ENCODE measurements around the gene CREBRF.
"Not testable (repeated sequence)": the region's sequence is repeated elsewhere in the genome, so short reads cannot be mapped to it uniquely, and the experiment has no call there.

CREBRF gene

DNA sequence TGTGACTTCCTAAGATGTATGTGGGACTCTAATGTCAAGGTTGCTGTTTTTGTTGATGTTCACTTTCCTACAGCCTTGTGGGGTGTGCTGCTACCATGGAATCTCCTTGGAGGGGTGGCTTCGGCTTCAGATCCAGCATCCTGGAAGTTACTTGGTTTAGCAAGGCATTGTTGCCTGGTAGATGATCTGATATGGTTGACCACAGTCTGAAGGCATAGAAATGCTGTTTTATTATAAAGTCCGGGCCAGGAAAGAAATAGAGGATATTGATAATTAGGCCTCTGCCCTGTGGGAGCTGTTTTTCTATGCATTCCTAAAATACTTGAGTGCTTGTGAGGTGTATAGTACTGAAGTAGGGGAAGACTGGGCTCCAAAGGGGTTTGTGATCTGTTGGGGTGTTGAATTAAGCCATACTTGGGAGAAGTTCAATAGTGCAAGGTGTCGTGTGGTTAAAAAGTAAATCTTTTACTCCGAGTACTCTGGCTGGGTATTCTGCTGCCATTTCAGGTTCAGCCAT, 27.3 kb upstream of the CREBRF start:
- H3K4me2 ChIP-seq (ENCODE audit: insufficient read depth, low read length, poor library complexity, severe bottlenecking): no peak overlapping the region
- no peak overlapping the region for H3K27ac ChIP-seq (replicated peaks; ENCODE audit: low read length)
- H4K91ac ChIP-seq (ENCODE audit: low read depth, low read length, poor library complexity): no peak overlapping the region
- no peaks in the 10 kb centered on the region for H3K79me1 ChIP-seq (ENCODE audit: low read depth, low read length)
- H3K27me3 ChIP-seq (ENCODE audit: control insufficient read depth in 3 of 3, insufficient read depth in 3 of 3, low read depth in 1 of 3, low read length in 3 of 3): no peaks in the 10 kb centered on the region
- H2AK5ac ChIP-seq (ENCODE audit: low read depth, low read length): no peak overlapping the region
- H3K4me1 ChIP-seq (ENCODE audit: control insufficient read depth in 2 of 2, insufficient read depth in 1 of 2, low read depth in 1 of 2, low read length in 2 of 2): peaks cover 0 to 8% of the 10 kb centered on the region in 2 donors
- H3K4me3 ChIP-seq (ENCODE audit: low read length in 2 of 2): no peak overlapping the region
- no peak overlapping the region for H3K9ac ChIP-seq (ENCODE audit: low read depth, low read length, poor library complexity)
- no peak overlapping the region for H3K14ac ChIP-seq (ENCODE audit: low read length)
- H3K36me3 ChIP-seq (replicated peaks in 1 of 2; ENCODE audit: control insufficient read depth in 2 of 2, insufficient read depth in 2 of 2, low read length in 2 of 2): peaks cover 0 to 14% of the 10 kb centered on the region in 2 donors
- no CpG with 5 or more reads among the region's 4 CpGs for WGBS, 2 donors (ENCODE audit: extremely low coverage in 2 of 2, insufficient read length in 2 of 2, insufficient replicate concordance in 1 of 2)
- H2BK15ac ChIP-seq (ENCODE audit: low read length): no peak overlapping the region
- no peak overlapping the region for H2AFZ ChIP-seq (ENCODE audit: low read length)
- H2BK5ac ChIP-seq (ENCODE audit: low read length): no peak overlapping the region
- H3K9me3 ChIP-seq (replicated peaks in 1 of 2; ENCODE audit: control insufficient read depth in 2 of 2, insufficient read depth in 1 of 2, low read depth in 1 of 2, low read length in 2 of 2): no peaks in the 10 kb centered on the region
- no peak for DNase-seq (ENCODE audit: low spot score)
- H3K23ac ChIP-seq (ENCODE audit: low read depth, low read length, poor library complexity): no peak overlapping the region
- H2BK12ac ChIP-seq (ENCODE audit: low read length): no peak overlapping the region
- H3K4ac ChIP-seq (ENCODE audit: low read length): no peak overlapping the region
- no peak overlapping the region for H4K8ac ChIP-seq (ENCODE audit: low read depth, low read length)
- no peak overlapping the region for H3K18ac ChIP-seq (ENCODE audit: low read length)
- H2BK120ac ChIP-seq (ENCODE audit: low read depth, low read length): no peak overlapping the region

DNA sequence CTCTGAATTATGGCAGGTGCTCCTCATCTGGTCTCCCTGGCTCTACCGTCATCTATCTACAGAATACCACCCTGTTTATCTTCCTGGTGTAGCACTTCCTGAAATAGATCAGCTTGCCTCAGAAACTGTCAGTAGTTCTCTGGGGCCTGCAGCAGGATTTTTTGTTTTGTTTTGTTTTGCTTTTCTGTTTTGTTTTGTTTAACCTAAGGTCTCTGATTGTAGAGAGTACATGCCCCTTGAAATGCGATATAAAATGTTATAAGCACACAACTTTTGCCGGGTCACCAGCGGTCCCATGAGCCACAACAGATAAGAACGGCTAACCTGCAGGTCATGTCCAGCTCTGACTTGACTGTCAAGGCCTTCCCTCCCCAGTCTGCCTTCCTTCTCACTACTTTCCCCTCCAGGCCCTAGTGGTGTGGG, 26.6 kb upstream of the CREBRF start:
- Histone ChIP-seq H3K14ac (ENCODE audit: low read length) (no peak overlapping the region), H2AK5ac (ENCODE audit: low read depth, low read length) (no peak overlapping the region), H3K9me3 (replicated peaks in 1 of 2; ENCODE audit: control insufficient read depth in 2 of 2, insufficient read depth in 1 of 2, low read depth in 1 of 2, low read length in 2 of 2) (no peaks in the 10 kb centered on the region), H3K23ac (ENCODE audit: low read depth, low read length, poor library complexity) (no peak overlapping the region), H3K79me1 (ENCODE audit: low read depth, low read length) (no peaks in the 10 kb centered on the region), H3K36me3 (replicated peaks in 1 of 2; ENCODE audit: control insufficient read depth in 2 of 2, insufficient read depth in 2 of 2, low read length in 2 of 2) (peaks cover 1 to 18% of the 10 kb centered on the region in 2 donors), H3K9ac (ENCODE audit: low read depth, low read length, poor library complexity) (no peak overlapping the region), H2BK120ac (ENCODE audit: low read depth, low read length) (no peak overlapping the region), H2BK5ac (ENCODE audit: low read length) (no peak overlapping the region), H3K4ac (ENCODE audit: low read length) (no peak overlapping the region), H3K4me1 (ENCODE audit: control insufficient read depth in 2 of 2, insufficient read depth in 1 of 2, low read depth in 1 of 2, low read length in 2 of 2) (peaks cover 0 to 8% of the 10 kb centered on the region in 2 donors), H3K4me3 (ENCODE audit: low read length in 2 of 2) (no peak overlapping the region), H2BK12ac (ENCODE audit: low read length) (no peak overlapping the region), H3K4me2 (ENCODE audit: insufficient read depth, low read length, poor library complexity, severe bottlenecking) (no peak overlapping the region), H4K8ac (ENCODE audit: low read depth, low read length) (no peak overlapping the region), H4K91ac (ENCODE audit: low read depth, low read length, poor library complexity) (no peak overlapping the region), H3K27me3 (ENCODE audit: control insufficient read depth in 3 of 3, insufficient read depth in 3 of 3, low read depth in 1 of 3, low read length in 3 of 3) (no peaks in the 10 kb centered on the region), H3K18ac (ENCODE audit: low read length) (no peak overlapping the region), H2BK15ac (ENCODE audit: low read length) (no peak overlapping the region), H2AFZ (ENCODE audit: low read length) (no peak overlapping the region), H3K27ac (replicated peaks; ENCODE audit: low read length) (no peak overlapping the region)
- no peak for DNase-seq (ENCODE audit: low spot score)
- WGBS, 2 donors (ENCODE audit: extremely low coverage in 2 of 2, insufficient read length in 2 of 2, insufficient replicate concordance in 1 of 2): no CpG with 5 or more reads among the region's 5 CpGs

DNA sequence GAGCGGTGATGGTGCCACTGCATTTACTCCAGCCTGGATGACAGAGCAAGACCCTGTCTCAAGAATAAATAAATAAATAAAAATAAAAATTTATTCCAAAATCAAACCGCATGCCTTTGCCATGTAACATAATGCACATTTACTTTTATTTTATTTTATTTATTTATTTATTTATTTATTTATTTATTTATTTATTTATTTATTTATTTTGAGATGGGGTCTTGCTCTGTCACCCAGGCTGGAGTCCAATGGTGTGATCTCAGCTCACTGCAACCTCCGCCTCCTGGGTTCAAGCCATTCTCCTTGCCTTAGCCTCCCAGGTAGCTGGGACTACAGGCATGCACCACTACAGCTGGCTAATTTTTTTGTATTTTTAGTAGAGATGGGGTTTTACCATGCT, 24.1 kb upstream of the CREBRF start:
- DNase-seq (ENCODE audit: low spot score); H3K18ac ChIP-seq (ENCODE audit: low read length); H3K23ac ChIP-seq (ENCODE audit: low read depth, low read length, poor library complexity); H3K9me3 ChIP-seq (replicated peaks in 1 of 2; ENCODE audit: control insufficient read depth in 2 of 2, insufficient read depth in 1 of 2, low read depth in 1 of 2, low read length in 2 of 2); H4K91ac ChIP-seq (ENCODE audit: low read depth, low read length, poor library complexity); H3K27me3 ChIP-seq (ENCODE audit: control insufficient read depth in 3 of 3, insufficient read depth in 3 of 3, low read depth in 1 of 3, low read length in 3 of 3); H2BK5ac ChIP-seq (ENCODE audit: low read length); H3K79me1 ChIP-seq (ENCODE audit: low read depth, low read length); H3K4me2 ChIP-seq (ENCODE audit: insufficient read depth, low read length, poor library complexity, severe bottlenecking); H2AFZ ChIP-seq (ENCODE audit: low read length); H3K4ac ChIP-seq (ENCODE audit: low read length); H2BK12ac ChIP-seq (ENCODE audit: low read length); H3K4me1 ChIP-seq (ENCODE audit: control insufficient read depth in 2 of 2, insufficient read depth in 1 of 2, low read depth in 1 of 2, low read length in 2 of 2); H3K27ac ChIP-seq (replicated peaks; ENCODE audit: low read length); H3K9ac ChIP-seq (ENCODE audit: low read depth, low read length, poor library complexity); H3K14ac ChIP-seq (ENCODE audit: low read length); H2BK15ac ChIP-seq (ENCODE audit: low read length); H3K4me3 ChIP-seq (ENCODE audit: low read length in 2 of 2); H4K8ac ChIP-seq (ENCODE audit: low read depth, low read length); H2AK5ac ChIP-seq (ENCODE audit: low read depth, low read length); H2BK120ac ChIP-seq (ENCODE audit: low read depth, low read length): not testable (repeated sequence)
- 100% methylated on average over 1 of the region's 3 CpGs; no CpG with 5 or more reads in 1 of the 2 donors for WGBS, 2 donors (ENCODE audit: extremely low coverage in 2 of 2, insufficient read length in 2 of 2, insufficient replicate concordance in 1 of 2)
- H3K36me3 ChIP-seq (replicated peaks in 1 of 2; ENCODE audit: control insufficient read depth in 2 of 2, insufficient read depth in 2 of 2, low read length in 2 of 2): peaks cover 2 to 24% of the 10 kb centered on the region in 2 donors

- Histone ChIP-seq H4K91ac (ENCODE audit: low read depth, low read length, poor library complexity) (no peak overlapping the region), H2BK120ac (ENCODE audit: low read depth, low read length) (no peak overlapping the region), H3K9ac (ENCODE audit: low read depth, low read length, poor library complexity) (no peak overlapping the region), H3K4me2 (ENCODE audit: insufficient read depth, low read length, poor library complexity, severe bottlenecking) (no peak overlapping the region), H3K4me3 (ENCODE audit: low read length in 2 of 2) (no peak overlapping the region), H3K4ac (ENCODE audit: low read length) (no peak overlapping the region), H2BK12ac (ENCODE audit: low read length) (no peak overlapping the region), H3K79me1 (ENCODE audit: low read depth, low read length) (no peaks in the 10 kb centered on the region), H3K27ac (replicated peaks; ENCODE audit: low read length) (no peak overlapping the region), H2AFZ (ENCODE audit: low read length) (no peak overlapping the region), H2BK15ac (ENCODE audit: low read length) (no peak overlapping the region), H3K14ac (ENCODE audit: low read length) (no peak overlapping the region), H3K18ac (ENCODE audit: low read length) (no peak overlapping the region), H3K23ac (ENCODE audit: low read depth, low read length, poor library complexity) (no peak overlapping the region), H3K27me3 (ENCODE audit: control insufficient read depth in 3 of 3, insufficient read depth in 3 of 3, low read depth in 1 of 3, low read length in 3 of 3) (no peaks in the 10 kb centered on the region), H3K36me3 (replicated peaks in 1 of 2; ENCODE audit: control insufficient read depth in 2 of 2, insufficient read depth in 2 of 2, low read length in 2 of 2) (peaks cover 2 to 24% of the 10 kb centered on the region in 2 donors), H3K9me3 (replicated peaks in 1 of 2; ENCODE audit: control insufficient read depth in 2 of 2, insufficient read depth in 1 of 2, low read depth in 1 of 2, low read length in 2 of 2) (no peaks in the 10 kb centered on the region), H4K8ac (ENCODE audit: low read depth, low read length) (no peak overlapping the region), H2BK5ac (ENCODE audit: low read length) (no peak overlapping the region), H2AK5ac (ENCODE audit: low read depth, low read length) (no peak overlapping the region), H3K4me1 (ENCODE audit: control insufficient read depth in 2 of 2, insufficient read depth in 1 of 2, low read depth in 1 of 2, low read length in 2 of 2) (peaks cover 0 to 8% of the 10 kb centered on the region in 2 donors)
- DNase-seq (ENCODE audit: low spot score): no peak
- no CpG with 5 or more reads among the region's 3 CpGs for WGBS, 2 donors (ENCODE audit: extremely low coverage in 2 of 2, insufficient read length in 2 of 2, insufficient replicate concordance in 1 of 2)
Observed at GRCh38 chr5:173032730-173033129, 23.4 kb upstream of the CREBRF start.
